LNCaP clone FGC (cell line): ENCODE data around the gene GTF2A1L.

Source experiments
- DNase-seq: peaks from one replicate; pipeline ENCODE4 v3.0.0-alpha.2; 2011; ENCODE audit warnings: low read depth
- H3K4me3 ChIP-seq: 2 replicates; pipeline ENCODE4 v1.5.1; 2011; ENCODE audit warnings: mild to moderate bottlenecking, low read depth, low read length, control low read depth
- TF ChIP-seq, protein P1 (sequence below): IDR thresholded peaks from 2 replicates; pipeline ENCODE4 v1.5.1; 2012; ENCODE audit warnings: mild to moderate bottlenecking; ENCODE audit not compliant: control insufficient read depth, insufficient read depth; ENCODE audit errors: extremely low read depth

The GTF2A1L gene

DNA sequence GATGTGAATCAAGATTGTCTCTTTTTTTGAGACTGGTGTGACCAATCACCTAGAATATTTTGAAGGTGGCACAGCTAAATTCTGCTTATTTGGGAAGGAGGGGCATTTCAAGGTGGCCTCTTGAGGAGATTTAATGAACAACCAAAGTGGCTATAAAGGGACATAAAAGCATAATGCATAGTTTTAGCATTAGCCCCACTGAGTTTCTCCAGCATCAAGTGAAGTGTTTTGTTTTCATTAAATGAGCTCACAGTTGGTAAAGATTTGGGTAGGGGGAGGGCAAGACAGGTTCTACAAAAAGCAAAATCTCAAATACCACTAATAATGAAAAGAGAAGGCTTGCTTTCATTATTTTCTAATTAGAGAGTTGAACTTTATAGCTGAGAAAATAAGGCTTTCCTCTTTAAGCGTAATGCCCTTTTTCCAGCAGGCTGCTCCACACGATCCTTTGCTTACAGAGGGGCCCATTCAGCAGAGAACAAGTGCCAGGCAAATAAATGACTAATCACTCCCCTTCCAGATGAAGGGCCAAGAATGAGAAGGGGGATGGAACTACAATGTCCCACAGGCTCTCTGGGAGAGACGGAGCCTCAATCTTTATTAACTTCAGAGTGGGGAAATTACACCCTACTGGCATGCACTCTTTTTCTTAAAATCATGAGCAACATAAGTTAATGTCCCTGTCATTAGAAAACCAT lies 102.0 kb downstream of the GTF2A1L start:
- no peak for DNase-seq
- TF ChIP-seq, protein P1, sequence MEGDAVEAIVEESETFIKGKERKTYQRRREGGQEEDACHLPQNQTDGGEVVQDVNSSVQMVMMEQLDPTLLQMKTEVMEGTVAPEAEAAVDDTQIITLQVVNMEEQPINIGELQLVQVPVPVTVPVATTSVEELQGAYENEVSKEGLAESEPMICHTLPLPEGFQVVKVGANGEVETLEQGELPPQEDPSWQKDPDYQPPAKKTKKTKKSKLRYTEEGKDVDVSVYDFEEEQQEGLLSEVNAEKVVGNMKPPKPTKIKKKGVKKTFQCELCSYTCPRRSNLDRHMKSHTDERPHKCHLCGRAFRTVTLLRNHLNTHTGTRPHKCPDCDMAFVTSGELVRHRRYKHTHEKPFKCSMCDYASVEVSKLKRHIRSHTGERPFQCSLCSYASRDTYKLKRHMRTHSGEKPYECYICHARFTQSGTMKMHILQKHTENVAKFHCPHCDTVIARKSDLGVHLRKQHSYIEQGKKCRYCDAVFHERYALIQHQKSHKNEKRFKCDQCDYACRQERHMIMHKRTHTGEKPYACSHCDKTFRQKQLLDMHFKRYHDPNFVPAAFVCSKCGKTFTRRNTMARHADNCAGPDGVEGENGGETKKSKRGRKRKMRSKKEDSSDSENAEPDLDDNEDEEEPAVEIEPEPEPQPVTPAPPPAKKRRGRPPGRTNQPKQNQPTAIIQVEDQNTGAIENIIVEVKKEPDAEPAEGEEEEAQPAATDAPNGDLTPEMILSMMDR: no peak

DNA sequence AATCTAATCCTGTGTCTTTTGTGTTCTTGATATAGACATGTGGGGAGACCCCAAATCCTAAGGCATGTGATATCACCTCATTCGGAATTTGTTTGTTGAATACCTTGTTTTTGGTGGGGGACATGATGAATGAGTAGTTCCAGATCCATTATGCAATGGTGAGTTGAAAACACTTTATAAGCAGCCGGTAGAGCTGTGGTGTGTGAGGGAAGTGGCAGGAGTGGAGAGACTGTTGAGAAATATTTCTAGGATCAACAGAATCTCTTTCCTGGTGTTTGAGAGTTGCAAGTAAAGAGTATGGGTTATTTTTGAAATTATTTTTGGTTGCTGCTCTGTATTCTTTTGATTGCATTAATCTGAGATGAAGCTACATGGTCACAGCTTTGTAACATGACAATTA lies 103.5 kb downstream of the GTF2A1L start:
- no peak overlapping the region for H3K4me3 ChIP-seq
- DNase-seq: no peak
- TF ChIP-seq, protein P1: no peak

More for the DNA sequence above, 102.0 kb downstream of the GTF2A1L start:
- H3K4me3 ChIP-seq: no peak overlapping the region

DNA sequence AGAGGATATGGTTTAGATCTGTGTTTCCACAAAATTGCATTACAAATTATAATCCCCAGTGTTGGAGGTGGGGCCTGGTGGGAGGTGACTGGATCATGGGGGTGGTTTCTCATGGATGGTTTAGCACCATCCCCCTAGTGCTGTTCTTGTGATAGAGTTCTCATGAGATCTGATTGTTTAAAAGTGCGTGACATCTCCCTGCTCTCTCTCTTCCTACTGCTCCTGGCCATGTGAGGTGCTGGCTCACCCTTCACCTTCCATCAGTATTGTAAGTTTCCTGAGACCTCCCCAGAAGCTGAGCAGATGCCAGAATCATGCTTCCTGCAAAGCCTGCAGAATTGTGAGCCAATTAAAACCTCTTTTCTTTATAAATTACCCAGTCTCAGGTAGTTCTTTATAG lies 104.7 kb downstream of the GTF2A1L start:
- no peak for DNase-seq
- H3K4me3 ChIP-seq: no peak overlapping the region
- TF ChIP-seq, protein P1: no peak

DNA sequence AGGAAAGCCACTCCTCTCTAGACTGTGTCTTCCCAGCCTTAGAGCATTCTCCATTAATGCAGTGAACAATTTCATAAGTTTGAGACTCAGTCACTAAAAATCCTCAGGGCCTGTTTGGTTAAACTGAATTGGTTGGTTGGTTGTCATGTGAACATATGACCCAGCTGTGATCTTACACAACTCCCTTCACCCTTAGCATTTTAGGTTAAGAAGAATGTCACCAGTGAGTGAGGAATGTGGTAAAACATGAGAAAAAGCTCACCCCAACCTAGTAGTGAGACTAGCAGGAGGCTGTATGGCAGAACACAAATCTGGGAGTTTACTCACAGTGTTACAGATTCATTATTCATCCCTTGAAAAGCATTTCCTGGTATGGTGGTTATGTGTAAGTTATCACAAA lies 105.5 kb downstream of the GTF2A1L start:
- H3K4me3 ChIP-seq: no peak overlapping the region
- TF ChIP-seq, protein P1: no peak
- DNase-seq: no peak

DNA sequence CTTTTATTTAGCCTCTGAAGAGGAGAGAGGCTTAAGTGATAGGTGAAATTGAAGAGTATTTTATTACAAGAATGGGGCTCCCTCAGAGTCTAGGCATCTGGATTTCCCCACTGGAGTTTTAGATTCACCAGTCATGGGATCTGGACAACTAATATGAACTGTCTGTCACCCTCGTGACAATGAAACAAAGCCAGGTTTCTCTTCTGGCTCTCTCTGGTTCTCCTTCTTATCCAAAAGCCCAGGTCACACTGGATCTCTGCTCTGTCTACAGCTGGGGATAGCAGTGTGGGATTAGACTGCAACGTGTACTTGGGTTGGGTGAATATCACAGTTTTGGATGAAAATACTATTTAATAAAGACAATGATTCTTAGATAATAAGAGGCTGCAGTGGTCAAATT lies 106.6 kb downstream of the GTF2A1L start:
- no peak for DNase-seq
- H3K4me3 ChIP-seq: no peak overlapping the region
- TF ChIP-seq, protein P1: no peak

DNA sequence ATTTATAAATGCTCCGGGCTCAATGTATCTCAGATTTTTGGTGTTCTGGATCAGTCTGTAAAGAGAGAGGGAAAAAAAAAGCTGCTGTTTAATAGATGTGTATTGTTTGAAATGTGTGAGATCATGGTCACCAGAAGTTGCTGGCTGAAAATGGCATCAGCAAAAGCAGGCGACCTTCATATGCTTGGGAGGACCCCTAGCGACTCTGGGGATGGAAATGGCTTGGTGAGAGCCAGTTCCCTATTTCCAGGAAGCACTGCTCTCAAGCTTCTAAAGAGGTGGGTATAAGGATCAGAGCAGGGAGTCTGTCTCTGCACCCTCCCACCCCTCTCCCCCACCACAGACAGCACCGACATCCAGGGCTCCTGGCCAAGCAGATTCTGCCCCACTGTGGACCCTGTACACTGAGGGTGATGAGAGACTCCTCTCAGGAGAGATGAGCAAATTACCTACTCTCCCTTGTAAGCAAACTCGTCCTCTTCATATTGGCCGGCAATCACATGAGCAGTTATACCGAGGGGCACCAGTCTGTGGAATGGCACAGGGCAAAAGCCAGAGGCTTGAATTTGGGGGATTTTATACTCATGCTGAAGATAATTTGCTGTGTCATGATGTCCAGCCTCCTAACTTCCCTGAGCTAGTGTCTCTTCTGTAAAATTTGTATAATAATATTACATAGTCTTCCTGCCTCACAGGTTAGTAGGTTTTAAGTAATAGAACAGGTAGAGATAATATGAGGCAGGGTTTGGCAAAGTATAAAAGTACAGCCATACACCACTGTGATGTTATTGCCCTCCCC lies 108.2 kb downstream of the GTF2A1L start:
- no peak overlapping the region for H3K4me3 ChIP-seq
- DNase-seq: no peak
- TF ChIP-seq, protein P1: no peak; the same call in 1 of the 2 replicates
